Measurements from ENCODE around the gene TDRD3. TPM values are rescaled to one million over a fixed set of nuclear protein-coding genes. Genes with fewer than 3 reads are reported as not detected.
"Not testable (repeated sequence)": the region's sequence is repeated elsewhere in the genome, so short reads cannot be mapped to it uniquely, and the experiment has no call there.

Gene TDRD3
- total RNA-seq, result 10 to 100 TPM; 34.5 to 45.4 TPM
- long read RNA-seq, partial matches to known transcripts, result 4 of 14 reads
- long read RNA-seq, other reads (novel, unspliced or antisense), result 10 of 14 reads

DNA sequence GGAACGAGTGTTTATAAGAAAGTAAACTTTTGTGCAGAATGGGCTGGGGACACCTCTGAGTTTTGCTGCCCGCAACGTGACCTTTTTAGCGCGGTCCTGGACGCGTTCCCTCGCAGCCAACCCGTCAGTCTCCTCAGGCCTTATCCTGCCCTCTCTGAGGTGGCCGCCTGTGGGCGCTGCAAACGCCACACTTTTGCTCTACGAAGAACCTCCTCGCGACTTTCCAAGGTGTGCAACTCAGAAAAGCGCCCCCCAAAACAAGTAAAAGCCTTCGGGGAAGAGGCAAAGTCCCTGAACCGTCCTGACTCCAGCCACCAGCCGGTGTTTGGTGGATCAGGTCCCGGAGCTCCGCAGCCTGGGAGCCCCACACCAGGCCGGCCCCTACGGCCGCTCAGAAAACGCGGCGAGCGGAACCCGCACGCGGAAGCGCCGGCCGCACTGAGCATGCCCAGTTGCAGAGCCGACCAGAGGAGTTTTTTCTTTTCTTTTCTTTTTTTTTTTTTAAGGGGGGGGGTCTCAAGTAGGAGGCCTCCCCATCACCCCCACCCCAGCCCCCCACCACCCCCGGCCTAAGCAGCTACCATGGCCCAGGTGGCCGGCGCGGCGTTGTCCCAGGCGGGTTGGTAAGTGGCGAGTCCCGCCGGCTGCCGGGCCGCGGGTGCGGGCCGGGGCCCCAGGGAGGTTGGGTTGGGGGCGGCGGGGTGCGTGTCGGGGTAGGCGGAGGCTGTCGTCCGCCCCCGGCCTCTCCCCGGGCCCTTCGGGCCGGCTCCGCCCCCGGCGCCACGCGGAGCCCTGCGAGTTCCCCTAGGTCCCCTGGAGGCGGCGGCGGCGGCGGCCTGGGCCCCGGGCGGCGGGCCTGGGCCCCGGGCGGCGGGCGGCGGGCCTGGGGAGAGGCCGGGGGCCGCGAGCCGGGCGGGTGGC lies at the start of gene TDRD3:
Gene TDRD3, plus strand, starts transcription at position 438 of the 921 bp plus-strand sequence. Its CDS starts 145 bp downstream, at position 583.
- peak; percentile 83 to 87 for ATAC-seq
- intact Hi-C loops (cut with DNase I), result loop anchor here in 1 of 2 donors (10.0 kb wide), 1 partner anchor 232 kb away; the partner anchor contains the start of gene DIAPH3

DNA sequence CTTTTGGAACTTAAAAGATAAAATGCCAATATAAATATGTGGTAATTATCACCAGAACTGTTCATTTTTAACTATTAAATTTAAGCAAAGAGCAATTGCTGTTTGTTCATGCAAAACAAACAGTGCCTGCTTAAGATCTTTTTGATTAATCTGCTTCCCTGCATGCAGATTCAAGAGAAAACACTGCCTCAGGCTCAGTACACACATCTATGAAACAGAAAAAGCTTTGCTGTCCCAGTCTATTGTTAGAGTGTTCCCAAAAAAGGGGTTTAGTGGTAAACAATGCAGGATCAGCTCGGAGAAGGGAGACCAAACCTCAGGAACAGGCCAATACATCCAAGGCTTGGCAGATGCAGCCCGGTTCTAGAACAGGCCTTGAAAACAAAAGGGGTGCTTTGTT lies 49.3 kb upstream of the TDRD3 start:
- DNase-seq (no peak), ATAC-seq (no peak)
- intact Hi-C loops (cut with DNase I), result no loop called here

More for the DNA sequence above, at the start of gene TDRD3:
- DNase-seq, result peak; percentile 87

DNA sequence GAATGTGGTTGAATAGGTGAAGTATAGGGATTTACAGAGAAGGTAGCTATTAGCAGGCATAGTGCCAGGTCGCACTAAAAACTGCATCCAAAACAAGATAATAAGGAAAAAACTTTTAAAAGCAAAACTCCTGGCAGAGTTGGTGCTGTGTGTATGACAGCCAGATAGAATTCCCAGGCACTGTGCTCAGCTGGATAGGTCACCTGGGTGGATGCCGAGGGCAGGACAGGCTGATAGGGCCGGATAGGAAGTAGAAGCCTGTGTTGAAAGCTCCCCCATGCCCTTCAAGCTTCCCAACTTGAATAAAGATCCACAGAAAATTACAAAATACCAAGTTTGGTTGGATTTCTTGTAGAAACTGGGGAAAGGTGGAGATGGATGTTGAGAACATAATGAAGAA lies 48.9 kb upstream of the TDRD3 start:
- ATAC-seq, result no peak
- DNase-seq, result no peak
- intact Hi-C loops (cut with DNase I), result no loop called here

DNA sequence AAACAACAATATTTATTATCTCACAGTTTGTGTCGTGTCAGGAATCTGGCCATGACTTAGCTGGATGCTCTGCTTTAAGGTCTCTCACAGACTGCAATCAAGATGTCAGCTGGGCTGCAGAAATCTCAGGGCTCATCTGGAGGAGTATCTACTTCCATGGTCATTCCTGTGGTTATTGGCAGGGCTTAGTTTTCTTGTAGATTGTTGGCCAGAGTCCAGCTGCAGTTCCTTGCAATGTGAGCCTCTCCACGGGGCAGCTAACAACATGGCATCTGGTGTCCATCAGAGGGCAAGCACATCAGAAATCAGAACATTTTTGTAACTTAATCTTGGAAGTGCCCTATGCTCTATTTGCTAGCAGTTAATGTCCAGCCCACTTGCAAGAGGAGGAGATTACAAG lies 45.7 kb upstream of the TDRD3 start:
- ATAC-seq (no peak), DNase-seq (no peak)
- intact Hi-C loops (cut with DNase I), result no loop called here

DNA sequence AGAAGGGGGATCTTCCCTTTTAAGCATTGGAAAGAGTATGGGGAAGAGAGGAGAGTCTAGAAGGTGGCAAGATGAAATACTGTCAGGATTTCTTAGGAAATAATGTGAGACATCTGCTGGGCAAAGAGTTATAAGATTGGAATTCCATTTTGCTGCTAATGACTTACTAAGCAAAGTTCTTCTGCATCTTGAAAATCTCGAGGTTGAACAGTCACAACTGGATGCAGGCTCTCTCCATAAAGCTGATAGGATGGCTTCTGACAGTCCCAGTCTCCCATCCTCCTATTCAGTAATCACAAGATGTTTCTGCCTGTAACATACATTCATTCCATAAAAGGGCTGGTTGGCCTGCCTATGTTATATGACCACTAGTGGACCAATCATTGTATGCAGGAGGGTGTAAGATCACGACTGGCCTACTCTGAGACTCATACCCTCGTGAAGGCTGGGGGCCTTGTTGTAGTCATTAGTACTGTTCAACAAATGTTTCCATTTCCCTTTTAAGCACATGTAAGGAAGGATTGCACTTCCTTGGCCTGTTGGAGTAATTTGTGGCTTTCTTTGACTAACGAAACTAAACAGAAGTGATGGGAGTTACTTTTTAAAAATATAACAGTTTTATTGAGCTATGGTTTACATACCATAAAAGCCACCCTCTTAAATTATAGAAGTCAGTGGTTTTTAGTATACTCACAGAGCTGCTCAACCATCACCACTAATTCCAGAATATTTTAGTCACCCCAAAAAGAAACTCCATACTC lies 45.0 kb upstream of the TDRD3 start:
- DNase-seq (no peak), ATAC-seq (no peak)
- intact Hi-C loops (cut with DNase I), result no loop called here

DNA sequence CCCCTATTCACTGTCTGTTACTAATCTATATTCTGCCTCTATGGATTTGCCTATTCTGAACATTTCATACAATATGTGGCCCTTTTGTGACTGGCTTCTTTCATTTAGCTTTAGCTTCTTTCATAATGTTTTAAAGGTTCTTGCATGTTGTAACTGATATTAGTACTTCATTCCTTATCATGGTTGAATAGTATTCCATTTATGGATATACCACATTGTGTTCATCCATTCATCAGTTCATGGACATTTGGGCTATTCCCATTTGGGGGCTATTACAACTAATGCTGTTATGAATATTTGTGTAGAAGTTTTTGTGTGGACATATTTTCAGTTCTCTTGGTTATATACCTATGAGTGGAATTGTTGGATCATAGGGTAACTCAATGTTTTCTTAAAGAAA lies 44.4 kb upstream of the TDRD3 start:
- ATAC-seq (no peak), DNase-seq (no peak)
- intact Hi-C loops (cut with DNase I), result no loop called here

DNA sequence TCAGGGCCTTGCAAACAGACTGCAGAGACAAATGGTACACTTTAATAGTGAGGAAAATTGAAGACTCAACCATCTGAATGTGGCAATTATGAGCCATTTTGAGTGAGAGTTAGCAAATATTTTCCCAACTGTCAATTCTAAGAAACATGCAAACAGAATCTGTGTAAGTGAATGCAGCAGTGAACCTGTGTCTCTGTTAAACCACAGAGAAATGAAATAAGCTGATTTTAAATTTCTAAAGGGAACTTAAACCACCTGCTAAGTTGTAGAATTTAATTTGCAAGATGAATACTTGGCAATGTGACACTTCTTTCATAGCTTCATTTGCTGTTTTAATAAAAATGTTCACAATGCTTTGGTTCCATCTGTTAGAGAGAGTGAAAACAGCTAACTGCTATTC lies 42.0 kb upstream of the TDRD3 start:
- no peak for ATAC-seq
- intact Hi-C loops (cut with DNase I), result no loop called here
- no peak for DNase-seq

DNA sequence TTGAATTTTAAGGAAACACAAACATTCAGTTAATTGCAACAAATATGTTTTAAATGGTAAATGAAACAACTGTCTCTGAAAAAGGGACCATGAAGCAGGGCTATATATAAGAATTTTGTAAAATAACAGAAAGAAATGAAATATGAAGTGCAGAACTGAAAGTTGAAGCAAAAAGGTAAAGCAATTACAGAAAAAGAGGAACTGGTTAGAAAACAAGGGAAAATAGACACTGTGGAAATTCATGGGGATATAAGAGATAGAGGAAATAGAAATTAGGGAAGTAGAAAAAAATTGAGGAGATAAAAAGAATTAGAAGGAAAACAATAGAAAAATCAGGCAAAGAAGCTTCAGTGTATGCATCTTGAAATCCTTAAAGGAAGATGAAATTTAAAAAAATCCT lies 40.0 kb upstream of the TDRD3 start:
- intact Hi-C loops (cut with DNase I), result no loop called here
- no peak for DNase-seq
- ATAC-seq, result no peak

DNA sequence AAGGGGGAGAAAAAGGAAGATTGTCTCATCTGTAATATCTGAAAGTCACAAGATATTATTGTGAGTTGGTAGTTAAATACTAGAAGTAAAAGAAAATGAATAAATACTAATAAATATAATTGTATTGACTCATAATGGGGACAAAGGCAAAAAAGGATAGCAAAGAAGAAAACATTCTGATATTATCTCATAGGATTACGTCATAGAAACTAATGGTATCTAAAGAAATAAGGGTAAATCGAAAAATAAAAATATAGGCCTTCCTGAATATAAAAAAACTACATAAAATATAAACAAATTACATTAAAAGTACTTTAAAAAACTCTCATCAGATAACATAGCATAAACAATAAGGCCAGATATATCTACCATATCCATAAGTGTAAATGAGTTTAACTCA lies 38.6 kb upstream of the TDRD3 start:
- ATAC-seq (no peak), DNase-seq (no peak)
- intact Hi-C loops (cut with DNase I), result no loop called here

DNA sequence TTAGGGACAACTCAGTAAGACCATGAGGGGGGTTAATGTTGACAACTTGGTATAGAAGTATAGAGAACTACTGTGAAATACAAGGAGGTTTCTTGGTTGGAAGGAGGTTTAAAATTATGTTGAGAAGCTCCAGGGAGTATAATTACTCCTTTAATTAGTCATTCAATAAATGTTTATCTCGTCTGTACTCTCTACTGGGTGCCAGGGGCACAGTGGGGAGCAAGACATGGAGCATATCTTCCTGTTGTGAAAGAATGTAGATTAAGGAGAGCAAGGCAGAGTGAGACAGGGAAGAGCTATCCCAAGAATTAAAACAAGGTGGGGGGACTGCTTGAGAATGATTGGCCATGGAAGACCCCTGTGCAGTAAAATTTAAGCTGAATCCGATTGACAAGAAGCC lies 33.7 kb upstream of the TDRD3 start:
- intact Hi-C loops (cut with DNase I), result no loop called here
- DNase-seq (no peak), ATAC-seq (no peak)

DNA sequence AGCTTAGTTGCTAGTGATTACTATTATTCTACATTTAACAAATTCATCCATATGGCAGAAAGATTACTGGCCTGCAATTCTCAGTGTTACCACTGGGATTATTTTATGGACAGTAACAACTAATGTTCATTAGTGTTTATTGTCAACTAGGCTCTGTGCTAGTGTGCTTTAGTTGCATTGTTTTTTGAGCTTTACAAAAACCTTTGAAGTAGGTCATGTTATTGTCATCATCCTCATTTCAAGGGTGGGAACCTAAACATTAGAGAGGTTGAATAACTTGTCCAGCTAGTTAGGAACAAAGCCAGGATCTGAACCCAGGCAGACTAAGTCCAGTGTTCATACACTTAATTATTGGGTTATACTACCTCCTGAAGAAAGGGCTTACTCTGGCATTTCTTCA lies 27.8 kb upstream of the TDRD3 start:
- ATAC-seq (no peak), DNase-seq (no peak)
- intact Hi-C loops (cut with DNase I), result no loop called here

DNA sequence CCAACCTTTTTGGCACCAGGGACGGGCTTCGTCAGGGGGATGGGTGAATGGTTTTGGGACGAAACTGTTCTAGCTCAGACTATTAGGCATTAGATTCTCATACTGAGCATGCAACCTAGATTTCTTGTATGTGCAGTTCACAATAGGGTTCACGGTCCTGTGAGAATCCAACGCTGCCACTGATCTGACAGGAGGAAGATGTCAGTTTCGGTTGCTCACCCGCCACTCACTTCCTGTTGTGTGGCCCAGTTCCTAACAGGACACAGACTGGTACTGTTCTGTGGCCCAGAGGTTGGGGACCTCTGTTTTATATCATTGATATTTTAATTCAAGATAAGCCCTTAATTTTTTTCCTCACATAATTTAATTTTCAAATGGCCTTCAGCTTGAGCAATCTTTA lies 26.7 kb upstream of the TDRD3 start:
- no peak for DNase-seq
- intact Hi-C loops (cut with DNase I), result no loop called here
- no peak for ATAC-seq

DNA sequence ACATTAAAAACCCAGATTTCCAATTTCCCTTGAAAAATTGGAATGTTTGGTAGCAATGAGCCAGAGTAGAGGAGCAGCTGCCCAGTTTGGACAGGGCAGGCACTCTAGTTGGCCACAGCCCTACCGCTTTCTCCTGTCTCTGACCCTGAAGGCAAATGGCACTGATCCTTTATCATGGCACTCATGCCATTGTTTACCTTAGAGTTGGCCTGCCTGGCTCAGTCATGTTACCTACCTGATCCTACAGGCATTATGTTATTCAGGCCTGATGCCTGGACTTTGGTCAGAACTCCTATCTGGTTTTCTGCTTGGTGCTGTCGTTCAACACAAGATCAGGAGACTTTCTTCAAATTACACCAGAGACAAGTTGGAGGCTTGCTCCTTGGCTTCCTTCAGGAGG lies 24.9 kb upstream of the TDRD3 start:
- DNase-seq (no peak), ATAC-seq (no peak)
- intact Hi-C loops (cut with DNase I), result no loop called here

DNA sequence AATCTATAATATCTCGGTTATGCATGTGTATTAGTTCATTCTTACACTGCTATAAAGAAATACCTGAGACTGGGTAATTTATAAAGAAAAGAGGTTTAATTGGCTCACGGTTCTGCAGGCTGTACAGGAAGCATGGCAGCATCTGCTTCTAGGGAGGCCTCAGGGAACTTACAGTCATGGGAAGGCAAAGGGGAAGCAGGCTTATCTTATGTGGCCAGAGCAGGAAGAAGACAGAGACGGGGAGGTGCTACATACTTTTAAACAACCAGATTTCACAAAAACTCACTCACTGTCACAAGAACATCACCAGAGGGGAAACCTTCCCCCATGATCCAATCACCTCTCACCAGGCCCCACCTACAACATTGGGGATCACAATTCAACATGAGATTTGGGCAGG lies 17.7 kb upstream of the TDRD3 start:
- DNase-seq; ATAC-seq; intact Hi-C loops (cut with DNase I): not testable (repeated sequence)

DNA sequence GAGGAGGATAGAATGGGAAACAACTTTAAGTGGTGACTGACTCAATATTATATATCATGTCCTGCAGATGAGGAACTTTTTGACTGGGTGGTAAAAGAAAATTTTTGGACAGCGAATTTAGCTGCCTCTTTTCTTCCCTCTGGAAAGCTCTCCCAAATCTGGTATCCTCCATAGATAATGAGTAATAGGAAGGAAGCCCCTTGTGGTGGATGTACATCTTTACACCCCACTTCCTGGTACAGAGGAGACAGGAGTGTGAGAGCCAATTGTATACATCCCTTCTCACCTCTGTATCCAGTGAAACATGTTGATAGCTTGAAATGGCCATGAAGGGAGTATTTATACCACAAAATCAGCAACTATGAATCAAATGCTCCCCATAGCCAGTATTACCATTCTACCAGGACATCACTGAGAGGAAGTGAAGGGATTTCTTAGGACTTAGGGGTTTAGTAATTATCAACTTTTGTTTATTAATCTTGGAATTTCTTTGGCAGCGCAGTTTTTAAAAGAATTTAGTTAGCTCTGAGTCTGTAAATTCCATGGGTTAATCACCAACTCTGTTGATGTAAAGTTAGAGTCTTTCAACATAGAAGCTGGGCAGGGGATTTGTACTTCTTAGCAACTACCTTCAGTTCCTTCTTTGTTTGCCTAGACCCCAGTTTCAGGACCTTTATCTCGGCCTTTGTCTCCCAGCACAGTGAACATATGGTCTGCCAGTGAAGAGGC lies 17.0 kb upstream of the TDRD3 start:
- ATAC-seq (no peak), DNase-seq (no peak)
- intact Hi-C loops (cut with DNase I), result no loop called here

DNA sequence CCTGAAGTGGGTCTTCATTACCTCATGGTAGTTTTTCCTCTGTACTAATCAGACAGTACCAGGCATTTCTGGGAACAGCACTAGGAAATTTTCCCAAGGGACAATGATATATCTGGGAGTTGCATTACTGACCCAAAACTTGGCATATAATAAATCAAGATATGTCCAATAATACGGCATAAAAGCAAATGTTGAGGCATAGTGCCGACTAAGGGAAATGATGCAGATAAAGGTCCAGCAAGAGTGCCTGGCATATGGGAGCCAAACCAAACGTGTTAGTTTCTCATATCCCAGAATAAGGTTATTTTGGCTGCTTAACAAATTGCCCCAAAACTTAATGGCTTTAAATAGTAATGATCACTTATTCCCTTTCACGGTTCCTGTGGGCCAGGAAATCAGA lies 12.1 kb upstream of the TDRD3 start:
- DNase-seq (no peak), ATAC-seq (no peak)
- intact Hi-C loops (cut with DNase I), result no loop called here

DNA sequence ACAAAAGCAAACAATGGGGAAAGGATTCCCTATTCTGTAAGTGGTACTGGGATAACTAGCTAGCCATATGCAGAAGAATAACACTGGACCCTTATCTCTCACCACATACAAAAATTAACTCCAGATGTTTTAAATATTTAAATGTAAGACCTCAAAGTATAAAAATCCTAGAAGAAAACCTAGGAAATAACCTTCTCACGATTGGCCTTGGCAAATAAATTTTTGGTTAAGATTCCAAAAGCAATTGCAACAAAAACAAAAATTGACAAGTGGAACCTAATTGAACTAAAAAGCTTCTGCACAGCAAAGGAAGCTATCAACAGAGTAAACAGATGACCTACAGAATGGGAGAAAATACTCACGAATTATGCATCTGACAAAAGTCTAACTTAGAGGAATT lies 10.8 kb upstream of the TDRD3 start:
- DNase-seq, result no peak
- intact Hi-C loops (cut with DNase I), result no loop called here
- ATAC-seq, result no peak

DNA sequence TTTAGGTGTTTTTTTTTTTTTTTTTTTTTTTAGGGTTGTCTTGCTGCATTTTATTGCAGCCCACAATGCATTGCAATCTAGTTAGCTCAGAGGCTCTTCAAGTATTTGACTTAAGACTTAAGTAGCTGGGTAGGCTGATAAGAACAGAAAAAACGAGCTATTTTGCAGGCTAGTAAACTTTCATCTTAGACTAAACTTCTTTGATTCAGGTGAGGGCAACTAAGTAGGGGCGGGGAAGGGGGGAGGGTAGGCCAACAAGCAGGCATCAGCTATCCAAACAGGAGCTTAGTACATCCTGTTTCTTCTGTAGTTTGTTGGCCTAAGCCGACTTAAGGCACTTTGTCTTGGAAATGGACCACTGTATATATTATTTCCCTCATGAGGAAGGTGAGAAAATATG lies 4.9 kb upstream of the TDRD3 start:
- DNase-seq (no peak), ATAC-seq (no peak)
- intact Hi-C loops (cut with DNase I), result loop anchor here in 1 of 2 donors (10.0 kb wide), 1 partner anchor 227 kb away; the partner anchor contains the start of gene DIAPH3

DNA sequence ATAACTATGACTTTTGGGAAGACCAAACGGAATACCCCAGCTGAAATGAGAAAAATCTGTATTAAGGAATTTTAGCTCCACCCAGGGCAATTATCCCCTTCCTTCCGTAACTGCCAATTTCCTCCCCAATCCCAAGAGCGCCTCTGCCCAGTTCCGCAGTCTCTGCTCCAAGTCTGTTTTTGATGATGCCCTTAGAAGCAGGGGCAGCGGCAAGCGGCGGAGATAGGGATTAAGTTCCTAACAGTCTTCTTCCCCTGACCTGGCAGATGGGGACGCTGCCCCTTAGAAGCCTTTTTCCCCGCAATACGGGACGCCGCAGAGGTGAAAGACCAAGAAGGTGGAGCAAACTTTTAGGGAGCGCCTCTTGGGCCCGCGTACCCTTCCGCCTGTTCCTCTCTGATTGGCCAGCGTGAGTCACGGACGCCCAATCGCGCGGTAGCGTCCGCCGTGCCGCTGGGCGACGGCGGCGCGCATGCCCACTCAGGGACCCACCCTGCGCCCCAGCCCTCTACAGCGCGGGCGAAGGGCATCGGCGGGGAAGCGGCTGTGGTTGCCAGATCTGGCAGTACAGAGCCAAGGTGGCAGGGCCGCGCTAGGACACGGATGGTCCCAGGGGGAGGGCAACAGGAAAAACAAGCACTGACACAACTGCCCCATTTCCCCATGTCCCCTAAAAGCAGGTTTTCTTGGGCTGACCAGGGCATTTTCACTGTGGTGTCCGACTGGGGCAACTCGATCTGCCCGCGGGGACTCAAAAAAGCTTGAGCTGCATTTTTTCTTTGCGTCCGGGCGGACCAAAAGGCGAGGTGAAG lies 843 bp upstream of the TDRD3 start:
- intact Hi-C loops (cut with DNase I), result loop anchor here in 1 of 2 donors (10.0 kb wide), 1 partner anchor 231 kb away; the partner anchor contains the start of gene DIAPH3
- DNase-seq (peak; percentile 93), ATAC-seq (peak; percentile 94 to 96)

All from left cardiac atrium (tissue), 4 donors.